ENCODE data around the gene C16orf96.

C16orf96 gene

GRCh38 chr16:4510747-4511426, 45.3 kb upstream of the C16orf96 start:
- no peak overlapping the region for H3K4me3 ChIP-seq (ENCODE audit: insufficient read depth, low read length, poor library complexity, severe bottlenecking)
- no peaks in the 10 kb centered on the region for H3K36me3 ChIP-seq (ENCODE audit: low read length)
- no peaks in the 10 kb centered on the region for H3K9me2 ChIP-seq (replicated peaks; ENCODE audit: insufficient read depth, low read length)
- no peaks in the 10 kb centered on the region for H3K79me2 ChIP-seq (ENCODE audit: insufficient read depth, low read length)
- H3K9ac ChIP-seq (ENCODE audit: low read length), result no peak overlapping the region
- H3K4me2 ChIP-seq (ENCODE audit: low read depth, low read length, poor library complexity, severe bottlenecking), result no peak overlapping the region
- H4K20me1 ChIP-seq (ENCODE audit: low read depth, low read length), result no peaks in the 10 kb centered on the region
- no peak overlapping the region for H2AFZ ChIP-seq (ENCODE audit: low read depth, low read length, severe bottlenecking)
- no peaks in the 10 kb centered on the region for H3K27me3 ChIP-seq (ENCODE audit: low read length)
- H3K27ac ChIP-seq (ENCODE audit: low read depth, low read length), result no peak overlapping the region
- peaks cover 11% of the 10 kb centered on the region for H3F3A ChIP-seq (ENCODE audit: insufficient read depth)
- no peaks in the 10 kb centered on the region for H3K9me3 ChIP-seq (ENCODE audit: insufficient read depth, low read length)
- TF ChIP-seq EZH2phosphoT487 (conservative IDR thresholded peaks at IDR 0.05; ENCODE audit: low read length) (no peak), CTCF (IDR thresholded peaks at IDR 0.05; ENCODE audit: insufficient read depth, low read length, poor library complexity, severe bottlenecking) (no peak)

GRCh38 chr16:4511441-4512082, 44.6 kb upstream of the C16orf96 start:
- no peak overlapping the region for H3K27ac ChIP-seq (ENCODE audit: low read depth, low read length)
- no peak overlapping the region for H3K9ac ChIP-seq (ENCODE audit: low read length)
- no peaks in the 10 kb centered on the region for H3K36me3 ChIP-seq (ENCODE audit: low read length)
- H3K4me3 ChIP-seq (ENCODE audit: insufficient read depth, low read length, poor library complexity, severe bottlenecking), result no peak overlapping the region
- peaks cover 10% of the 10 kb centered on the region; the same call in 1 of the 2 replicates for H3F3A ChIP-seq (ENCODE audit: insufficient read depth)
- TF ChIP-seq EZH2phosphoT487 (conservative IDR thresholded peaks at IDR 0.05; ENCODE audit: low read length), result no peak
- TF ChIP-seq CTCF (IDR thresholded peaks at IDR 0.05; ENCODE audit: insufficient read depth, low read length, poor library complexity, severe bottlenecking), result no peak
- H2AFZ ChIP-seq (ENCODE audit: low read depth, low read length, severe bottlenecking), result no peak overlapping the region
- H3K4me2 ChIP-seq (ENCODE audit: low read depth, low read length, poor library complexity, severe bottlenecking), result no peak overlapping the region
- no peaks in the 10 kb centered on the region for H3K79me2 ChIP-seq (ENCODE audit: insufficient read depth, low read length)
- H3K27me3 ChIP-seq (ENCODE audit: low read length), result no peaks in the 10 kb centered on the region
- H3K9me2 ChIP-seq (replicated peaks; ENCODE audit: insufficient read depth, low read length), result no peaks in the 10 kb centered on the region
- no peaks in the 10 kb centered on the region for H3K9me3 ChIP-seq (ENCODE audit: insufficient read depth, low read length)
- no peaks in the 10 kb centered on the region for H4K20me1 ChIP-seq (ENCODE audit: low read depth, low read length)

- Histone ChIP-seq H4K20me1 (ENCODE audit: low read depth, low read length) (no peaks in the 10 kb centered on the region), H3F3A (ENCODE audit: insufficient read depth) (peaks cover 10% of the 10 kb centered on the region; the same call in 1 of the 2 replicates), H3K9me3 (ENCODE audit: insufficient read depth, low read length) (no peaks in the 10 kb centered on the region), H3K79me2 (ENCODE audit: insufficient read depth, low read length) (no peaks in the 10 kb centered on the region), H3K4me3 (ENCODE audit: insufficient read depth, low read length, poor library complexity, severe bottlenecking) (no peak overlapping the region), H3K36me3 (ENCODE audit: low read length) (no peaks in the 10 kb centered on the region), H3K27me3 (ENCODE audit: low read length) (no peaks in the 10 kb centered on the region), H3K4me2 (ENCODE audit: low read depth, low read length, poor library complexity, severe bottlenecking) (no peak overlapping the region), H3K9me2 (replicated peaks; ENCODE audit: insufficient read depth, low read length) (no peaks in the 10 kb centered on the region), H2AFZ (ENCODE audit: low read depth, low read length, severe bottlenecking) (no peak overlapping the region), H3K9ac (ENCODE audit: low read length) (no peak overlapping the region), H3K27ac (ENCODE audit: low read depth, low read length) (no peak overlapping the region)
- TF ChIP-seq CTCF (IDR thresholded peaks at IDR 0.05; ENCODE audit: insufficient read depth, low read length, poor library complexity, severe bottlenecking) (no peak), EZH2phosphoT487 (conservative IDR thresholded peaks at IDR 0.05; ENCODE audit: low read length) (no peak)
Observed at GRCh38 chr16:4512473-4512872, 43.7 kb upstream of the C16orf96 start.

Measured in SU-DHL-6 (cell line).